Stimulated activated CD8-positive, alpha-beta memory T cell treated with anti-CD3 and anti-CD28 coated beads, Interleukin-2, amount 100 ng/mL, for 1 hour (primary cell): ENCODE measurements around the gene CNST.
A peak's percentile ranks its signal among the peaks of the same experiment; 100 is the strongest.

Experiments
- DNase-seq, 2 donors: peaks; one replicate each; pipeline ENCODE4 v3.0.0-alpha.2; 2020; ENCODE audit warnings: low read depth in 2 of 2

CNST gene, protein sequence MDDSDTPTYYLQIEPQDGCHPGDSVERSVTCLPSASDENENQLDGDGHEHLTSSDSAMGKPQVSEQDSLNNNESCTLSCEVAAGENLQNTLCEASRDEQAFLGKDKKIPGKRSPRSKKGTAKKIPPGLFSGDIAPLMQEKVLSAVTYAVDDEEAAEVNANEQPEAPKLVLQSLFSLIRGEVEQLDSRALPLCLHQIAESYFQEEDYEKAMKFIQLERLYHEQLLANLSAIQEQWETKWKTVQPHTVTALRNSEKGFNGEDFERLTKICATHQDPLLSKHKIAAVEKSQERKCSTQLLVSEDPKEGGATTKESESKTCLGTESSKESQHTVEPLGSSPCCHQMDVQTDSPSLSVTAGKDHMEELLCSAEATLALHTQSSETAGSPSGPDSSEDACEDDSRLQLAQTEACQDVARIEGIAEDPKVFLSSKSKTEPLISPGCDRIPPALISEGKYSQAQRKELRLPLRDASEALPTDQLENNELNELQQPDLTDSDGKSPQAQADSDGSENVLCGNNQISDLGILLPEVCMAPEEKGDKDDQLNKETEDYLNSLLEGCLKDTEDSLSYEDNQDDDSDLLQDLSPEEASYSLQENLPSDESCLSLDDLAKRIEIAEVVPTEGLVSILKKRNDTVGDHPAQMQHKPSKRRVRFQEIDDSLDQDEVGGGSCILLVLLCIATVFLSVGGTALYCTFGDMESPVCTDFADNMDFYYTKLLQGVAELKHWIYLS

DNA sequence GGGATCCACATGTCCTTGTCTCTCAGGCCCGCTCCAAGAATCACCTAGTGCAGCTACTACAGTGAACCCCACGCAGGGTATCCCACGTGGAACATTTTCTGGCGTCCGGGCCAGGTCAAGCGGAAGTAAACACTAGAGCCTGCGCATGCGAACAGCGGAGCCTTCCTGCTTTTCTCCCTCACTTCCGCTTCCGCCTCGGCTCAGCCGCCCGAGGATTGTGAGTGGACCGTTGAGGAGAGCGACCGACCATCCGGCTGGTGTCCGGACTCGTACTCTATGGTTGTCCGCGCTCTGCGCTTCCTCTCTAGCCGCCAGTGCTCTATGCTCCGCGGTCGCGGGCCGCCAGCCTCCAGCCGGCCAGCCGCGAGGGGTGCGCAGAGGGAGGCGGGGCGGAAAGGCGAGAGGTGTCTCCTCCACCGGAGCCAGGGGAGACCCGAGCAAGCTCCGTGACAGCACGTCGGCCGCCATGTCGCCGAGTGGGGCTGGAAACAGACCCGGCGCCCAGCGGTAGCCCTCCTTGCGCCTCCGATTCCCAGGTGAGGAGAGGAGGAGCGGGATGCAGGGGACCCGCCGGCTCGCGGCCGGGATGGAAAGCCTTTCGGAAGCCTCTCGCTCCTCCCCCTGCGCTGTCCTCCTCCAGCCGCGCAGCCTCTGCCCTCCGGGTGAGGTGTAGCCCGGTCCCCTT, at the start of gene CNST, which contains the start of gene TFB2M:
Gene CNST, plus strand, starts transcription at position 329 of the 685 bp plus-strand sequence. CDS start 25,107 bp downstream, outside the sequence.
Gene TFB2M, minus strand, starts transcription at position 134 of the 685 bp plus-strand sequence. Its CDS starts 123 bp downstream, at position 11.
- peak; percentile 80 to 82 for DNase-seq

DNA sequence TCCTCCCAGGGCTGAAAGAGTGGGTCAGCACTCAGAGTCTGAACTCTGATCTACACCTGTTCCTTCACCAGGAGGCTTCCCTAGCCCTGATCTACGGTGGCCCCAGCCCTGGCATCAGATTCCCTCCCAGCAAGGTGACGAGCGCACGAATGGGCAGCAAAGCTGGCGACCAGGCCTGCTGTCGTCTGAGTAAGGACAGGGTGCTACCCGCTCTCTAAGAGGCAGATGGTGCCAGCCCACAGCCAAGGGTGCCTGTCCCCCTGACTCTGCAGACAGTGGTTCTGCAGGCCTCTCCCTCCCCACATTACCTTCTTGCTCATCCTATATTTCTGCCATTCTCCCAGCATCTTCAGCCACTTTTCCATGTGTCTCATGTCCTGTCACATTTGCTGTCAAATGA, 48.9 kb upstream of the CNST start:
- DNase-seq: no peak

DNA sequence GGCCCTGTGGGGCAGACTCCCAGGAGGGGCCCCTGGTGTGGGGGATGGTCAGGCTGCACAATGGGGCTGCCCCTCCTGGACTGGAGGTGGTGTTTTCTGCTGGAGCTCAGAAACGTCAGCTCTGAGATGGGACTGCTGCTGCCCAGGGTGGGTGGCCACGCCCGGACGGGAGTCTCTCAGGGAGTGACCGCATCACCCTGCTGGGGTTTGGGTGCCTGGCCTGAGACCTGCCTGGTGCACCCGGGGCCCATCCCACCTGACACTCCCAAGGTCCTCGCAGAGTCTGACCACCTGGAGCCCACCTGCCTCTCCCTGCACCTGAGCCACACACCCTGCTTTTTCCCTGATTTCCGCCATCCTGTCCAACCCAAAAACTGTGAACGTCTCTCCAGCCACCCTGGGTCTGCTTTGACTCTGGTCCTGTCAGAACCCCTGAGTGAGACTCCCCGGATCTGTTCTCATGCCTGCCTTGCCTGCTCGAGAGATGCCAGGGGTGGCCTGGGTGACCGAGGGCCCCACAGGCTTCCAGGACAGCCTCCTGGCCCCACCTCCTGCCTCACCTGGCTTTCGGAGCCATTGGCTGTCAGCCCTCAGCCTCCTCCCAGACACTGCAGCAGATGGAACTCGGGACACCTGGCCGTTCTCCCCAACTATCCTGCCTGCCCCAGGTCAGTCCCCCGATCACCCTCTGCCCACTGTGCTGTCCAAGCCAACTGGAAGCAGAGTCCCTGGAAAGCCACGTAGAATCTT, 47.6 kb upstream of the CNST start:
- no peak for DNase-seq

DNA sequence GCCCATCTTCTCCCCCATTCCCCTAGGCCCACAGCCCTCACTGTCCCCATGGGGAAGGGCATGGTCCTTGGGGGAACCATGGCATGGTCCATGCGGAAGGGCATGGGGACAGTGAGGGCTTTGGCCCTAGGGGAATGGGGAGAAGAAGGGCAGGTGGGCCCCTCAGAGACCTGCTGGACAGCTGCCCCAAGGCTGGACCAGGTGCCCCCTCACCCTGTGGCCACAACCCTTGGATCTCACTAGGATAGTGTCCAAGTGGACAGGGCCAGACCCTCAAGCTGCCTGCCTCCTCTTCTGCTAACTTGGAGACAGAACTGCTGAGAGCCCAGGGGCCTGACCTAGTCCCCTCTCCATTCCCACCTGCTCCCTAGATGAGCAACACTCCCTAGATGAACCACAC, 46.7 kb upstream of the CNST start:
- DNase-seq: no peak

DNA sequence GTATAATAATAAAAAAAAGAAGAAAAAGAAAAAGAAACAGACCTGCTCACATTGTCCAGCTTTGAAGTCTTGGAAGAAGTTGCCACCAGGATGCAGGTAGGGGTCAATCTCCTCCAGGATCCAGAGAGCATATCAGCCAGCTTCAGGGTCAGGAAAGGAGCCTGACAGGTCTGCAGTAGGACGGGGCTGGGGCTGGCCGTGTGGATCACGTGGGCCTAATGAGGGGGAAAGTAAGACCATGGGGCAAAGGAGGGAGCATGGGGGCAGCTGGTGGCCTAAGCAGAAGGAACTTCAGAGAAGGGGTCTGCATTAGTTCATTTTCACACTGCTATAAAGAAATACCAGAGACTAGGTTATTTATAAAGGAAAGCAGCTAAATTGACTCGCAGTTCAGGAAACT, 39.9 kb upstream of the CNST start:
- no peak for DNase-seq

DNA sequence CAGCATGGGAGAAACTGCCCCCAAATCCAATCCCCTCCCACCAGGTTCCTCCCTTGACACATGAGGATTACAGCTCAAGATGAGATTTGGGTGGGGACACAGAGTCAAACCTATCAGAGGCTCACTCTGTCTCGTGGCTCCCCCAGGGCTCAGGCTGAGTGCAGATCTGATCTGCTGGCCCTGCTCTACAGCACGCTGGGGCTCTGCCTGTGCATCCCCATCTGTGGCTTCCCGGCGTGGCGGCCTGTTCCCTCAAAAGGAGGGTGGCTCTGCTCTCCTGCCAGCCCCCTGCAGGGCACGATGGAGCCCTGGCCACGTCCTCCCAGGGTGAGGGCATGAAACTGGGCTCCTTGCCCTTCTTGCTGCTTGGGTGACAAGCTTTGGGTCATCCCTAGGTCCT, 39.3 kb upstream of the CNST start:
- no peak for DNase-seq

DNA sequence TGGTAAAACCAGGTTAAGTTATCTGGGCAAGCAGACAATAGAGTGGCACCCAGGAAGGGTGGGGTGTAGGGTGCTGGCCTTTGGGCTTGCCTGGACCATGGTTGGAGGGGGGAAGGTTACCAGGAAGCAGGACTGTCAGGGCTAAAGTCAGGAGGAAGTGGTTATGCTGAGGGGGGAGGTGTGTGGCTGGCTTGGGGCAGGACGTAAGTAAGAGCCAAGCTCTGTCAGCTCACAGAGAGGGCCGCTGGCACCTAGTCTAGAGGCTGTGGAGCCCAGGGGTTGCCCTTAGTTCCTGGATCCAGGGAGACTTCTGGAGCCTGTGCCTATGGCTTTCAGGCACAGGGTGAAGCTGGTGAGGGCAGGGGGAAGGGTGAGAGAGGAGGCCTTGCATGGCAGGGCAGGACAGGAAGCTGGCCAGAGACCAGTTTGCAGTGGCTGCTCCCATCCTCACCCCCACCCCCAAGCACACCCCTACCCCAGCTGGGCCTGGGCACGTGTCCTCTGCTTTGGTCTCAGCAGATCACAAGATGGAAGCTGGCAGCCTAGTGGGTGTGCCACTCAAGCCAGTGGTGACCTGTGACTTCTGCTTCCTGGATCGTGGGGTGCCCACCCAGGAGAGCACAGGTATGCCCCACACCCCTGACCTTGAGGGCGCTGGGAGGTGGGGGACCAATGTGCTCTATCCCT, 38.7 kb upstream of the CNST start:
- no peak for DNase-seq

DNA sequence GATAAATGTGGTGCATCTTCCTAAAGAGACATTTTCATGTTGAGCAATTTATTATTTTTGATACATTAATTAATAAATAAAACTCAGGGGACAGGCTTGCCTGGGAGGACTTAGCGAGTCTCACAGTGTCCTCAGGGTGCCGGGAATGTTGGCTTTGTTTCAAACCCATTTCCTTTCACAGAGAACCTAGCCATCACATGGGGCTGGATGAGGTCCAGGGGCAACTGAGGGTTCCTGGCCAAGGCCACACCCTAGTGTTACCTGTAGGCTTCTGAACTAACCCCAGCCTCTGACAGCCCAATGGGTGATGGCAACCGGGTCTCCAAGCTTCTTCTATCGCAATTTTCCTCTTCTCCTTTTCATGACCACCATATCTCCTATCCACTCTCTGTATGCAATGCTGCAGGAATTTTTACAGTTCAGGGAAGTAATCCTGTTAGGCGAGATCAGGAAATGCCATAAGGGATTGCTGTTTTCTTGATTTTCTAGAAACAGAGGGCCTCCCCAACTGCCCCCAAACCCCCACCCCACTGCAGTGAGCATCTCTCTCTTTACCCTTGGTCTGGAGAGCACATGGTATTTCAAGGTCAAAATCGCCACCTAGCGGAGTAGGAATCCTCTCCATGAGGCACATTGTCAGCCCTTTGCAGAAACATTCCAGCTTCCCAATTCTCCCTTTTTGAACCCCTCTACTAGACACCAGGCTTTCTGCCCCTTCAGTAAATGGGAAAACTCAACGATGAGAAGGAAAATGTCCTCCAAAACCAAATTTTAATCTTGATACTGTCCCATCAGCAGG, 37.1 kb upstream of the CNST start:
- no peak for DNase-seq

DNA sequence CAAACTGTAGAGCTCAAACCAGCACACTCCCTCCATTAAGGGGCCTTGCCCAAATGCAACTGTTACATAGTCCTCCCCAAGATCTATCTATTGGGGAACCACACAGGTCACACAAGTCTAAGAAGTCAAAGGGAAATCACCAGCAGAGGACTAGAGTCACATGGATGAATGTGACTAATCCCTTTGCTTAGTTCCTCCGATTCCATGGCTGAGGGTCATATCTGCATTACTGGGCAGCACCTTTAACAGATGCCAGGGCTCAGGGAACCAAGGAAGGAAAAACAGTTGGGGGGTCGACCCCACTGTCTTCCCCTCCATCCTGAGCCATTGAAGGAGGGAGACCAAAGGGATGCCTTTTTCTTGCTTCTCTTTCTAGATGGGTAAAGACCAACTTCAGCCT, 35.8 kb upstream of the CNST start:
- no peak for DNase-seq

DNA sequence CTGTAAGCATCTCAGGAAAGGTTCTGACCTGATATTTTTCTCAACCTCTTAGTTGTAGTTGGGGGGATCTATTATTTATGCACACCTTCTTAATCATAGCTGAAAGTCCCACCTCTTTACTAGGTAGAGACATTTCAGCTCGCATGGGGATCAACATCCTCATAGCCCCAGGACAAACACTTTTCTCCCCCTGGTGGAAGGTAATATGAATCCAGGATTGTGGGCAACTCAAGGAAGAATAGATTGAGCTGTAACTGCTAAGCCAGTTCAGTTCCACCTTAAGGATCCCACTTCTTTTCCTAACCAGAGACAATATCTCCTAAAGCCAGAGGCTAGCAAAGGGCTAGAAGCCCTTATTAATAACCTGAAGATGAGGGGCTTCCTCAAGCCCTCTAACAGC, 33.7 kb upstream of the CNST start:
- DNase-seq: no peak

DNA sequence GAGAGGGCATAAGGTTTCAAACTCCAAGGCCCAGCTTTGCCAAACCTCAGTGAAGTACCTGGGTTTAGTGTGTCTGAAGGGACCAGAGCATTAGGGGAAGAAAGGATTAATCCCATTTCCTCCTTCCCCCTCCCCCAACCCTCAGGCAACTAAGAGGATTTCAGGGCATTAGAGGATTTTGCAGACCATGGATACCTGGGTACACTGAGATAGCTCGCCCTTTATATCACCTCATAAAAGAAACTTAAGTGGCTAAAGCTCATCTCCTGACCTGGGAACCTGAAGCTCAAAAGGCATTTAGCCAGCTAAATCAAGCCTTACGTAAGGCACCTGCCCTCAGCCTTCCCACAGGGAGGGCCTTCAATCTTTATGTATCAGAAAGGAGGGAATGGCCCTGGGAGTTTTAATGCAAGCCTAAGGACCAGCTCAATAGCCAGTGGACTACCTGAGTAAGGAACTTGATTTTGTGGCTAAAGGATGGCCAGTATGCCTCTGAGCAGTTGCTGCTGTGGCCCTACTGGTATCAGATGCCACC, 32.8 kb upstream of the CNST start:
- no peak for DNase-seq

DNA sequence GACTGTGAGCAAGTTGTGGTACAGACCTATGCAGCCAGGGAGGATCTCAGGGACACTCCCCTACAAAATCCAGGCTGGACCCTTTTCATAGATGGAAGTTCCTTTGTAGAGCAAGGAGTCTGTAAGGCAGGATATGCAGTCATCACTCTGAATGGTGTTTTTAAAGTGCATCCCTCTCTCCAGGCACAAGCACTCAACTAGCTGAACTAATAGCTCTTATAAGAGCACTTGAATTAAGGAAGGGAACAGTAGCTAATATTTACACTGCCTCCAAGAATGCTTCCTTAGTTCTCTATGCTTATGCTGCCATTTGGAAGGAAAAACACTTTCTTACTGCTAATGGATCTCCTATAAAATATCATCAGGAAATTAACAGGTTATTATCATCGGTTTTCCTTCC, 32.1 kb upstream of the CNST start:
- no peak for DNase-seq

DNA sequence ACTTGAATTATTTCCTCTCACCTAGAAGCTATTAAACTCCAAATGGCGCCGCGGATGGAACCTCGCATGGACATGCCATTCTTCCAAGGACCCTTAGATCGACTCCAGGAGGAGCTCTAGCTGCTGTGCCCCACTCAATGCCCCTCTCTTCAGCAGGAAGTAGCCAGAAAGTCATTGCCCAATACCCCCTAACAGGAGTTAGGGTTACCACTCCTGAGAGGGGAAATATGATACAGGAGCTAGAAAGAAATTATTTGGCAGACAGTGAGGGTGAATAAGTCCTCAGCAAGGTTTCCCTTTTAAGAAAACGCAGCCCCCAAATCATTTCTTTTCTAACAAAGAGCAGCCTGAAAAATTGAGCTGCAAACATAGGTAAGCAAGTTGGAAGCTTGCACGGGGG, 28.8 kb upstream of the CNST start:
- no peak for DNase-seq

DNA sequence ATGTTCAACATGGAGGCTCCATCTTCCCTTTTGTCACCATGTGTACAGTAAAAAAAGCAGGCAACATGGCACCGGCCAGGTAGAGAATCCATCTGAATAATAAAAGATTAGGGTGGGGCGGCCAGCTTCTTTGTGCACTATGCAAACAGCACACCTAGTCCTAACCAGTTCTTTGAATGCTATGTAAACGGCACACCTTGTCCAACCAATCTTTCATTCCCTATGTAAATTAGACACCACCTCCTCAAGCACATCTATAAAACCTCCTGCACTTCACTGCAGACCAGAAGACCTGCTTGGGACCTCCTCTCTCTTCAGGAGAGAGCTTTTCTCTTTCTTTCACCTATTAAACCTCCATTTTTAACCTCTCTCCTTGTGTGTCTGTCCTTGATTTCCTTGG, 28.4 kb upstream of the CNST start:
- no peak for DNase-seq

DNA sequence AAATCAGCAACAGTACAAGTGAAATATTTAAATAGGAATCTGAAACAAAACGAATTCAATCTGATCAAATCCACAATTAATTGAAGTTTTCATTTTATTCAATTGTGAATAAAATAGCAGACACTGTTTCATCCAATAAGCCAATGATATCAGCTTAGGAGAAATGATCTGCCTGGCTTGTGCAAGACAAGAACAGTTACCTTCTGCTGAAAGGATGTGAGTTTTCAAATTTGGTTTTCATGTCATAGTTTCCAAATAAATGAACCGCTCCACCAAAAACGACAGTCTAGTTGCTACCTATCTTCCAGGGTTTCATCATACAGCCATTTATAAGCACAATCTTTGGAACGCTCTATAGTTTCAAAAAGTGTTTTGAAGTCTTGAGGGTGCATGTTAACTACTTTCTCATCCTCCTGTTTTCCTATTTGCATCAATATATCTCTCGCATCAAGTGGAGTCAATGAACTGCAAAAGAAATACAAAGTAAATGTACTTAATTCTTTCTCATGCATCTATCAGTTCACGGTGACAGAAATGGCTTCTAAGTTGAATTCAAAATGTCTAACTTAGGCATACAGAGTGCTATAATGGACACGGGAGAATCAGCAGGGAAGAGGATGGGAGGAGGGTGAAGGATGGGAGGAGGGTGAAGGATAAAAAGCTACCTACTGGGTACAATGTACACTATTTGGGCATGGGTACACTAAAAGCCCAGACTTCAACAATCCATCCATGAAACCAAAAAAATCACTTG, 25.3 kb upstream of the CNST start:
- DNase-seq: no peak

DNA sequence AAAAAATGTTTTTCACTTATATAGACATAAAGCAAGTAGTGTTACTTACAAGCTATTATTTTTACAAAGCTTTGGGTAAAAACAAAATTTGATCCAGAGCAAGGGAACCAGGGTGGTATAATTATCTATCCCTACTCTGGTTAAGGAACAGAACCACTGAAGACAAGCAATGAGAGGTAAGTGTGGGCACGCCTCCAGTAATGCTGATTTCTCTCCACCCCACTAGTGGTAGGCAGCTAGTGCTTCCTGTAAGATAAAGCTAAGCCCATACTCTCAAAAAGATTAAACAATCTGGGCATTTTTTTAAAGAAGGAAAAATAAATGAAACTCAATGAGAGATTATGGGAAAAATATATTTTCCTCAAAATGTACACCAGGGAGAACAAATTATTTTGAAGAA, 22.3 kb upstream of the CNST start:
- DNase-seq: no peak

DNA sequence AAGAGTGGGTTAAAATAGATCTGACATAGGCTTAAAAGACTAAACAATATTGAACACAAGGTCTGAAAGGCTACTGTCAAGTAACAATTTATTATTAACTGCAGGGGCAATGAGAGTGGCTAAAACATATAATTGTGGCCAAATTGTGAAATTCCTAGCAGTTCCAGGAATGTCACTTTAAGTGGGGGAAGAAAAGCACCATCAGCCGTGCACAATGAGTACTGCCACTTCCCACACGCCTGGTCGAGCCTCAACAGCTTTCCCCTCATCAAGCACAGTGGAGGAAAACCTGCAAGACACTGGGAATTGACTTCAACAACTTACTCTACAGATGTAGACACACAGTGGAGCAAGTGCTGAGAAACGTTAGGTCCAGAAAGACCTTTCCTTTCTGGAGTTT, 16.6 kb upstream of the CNST start:
- DNase-seq: no peak

DNA sequence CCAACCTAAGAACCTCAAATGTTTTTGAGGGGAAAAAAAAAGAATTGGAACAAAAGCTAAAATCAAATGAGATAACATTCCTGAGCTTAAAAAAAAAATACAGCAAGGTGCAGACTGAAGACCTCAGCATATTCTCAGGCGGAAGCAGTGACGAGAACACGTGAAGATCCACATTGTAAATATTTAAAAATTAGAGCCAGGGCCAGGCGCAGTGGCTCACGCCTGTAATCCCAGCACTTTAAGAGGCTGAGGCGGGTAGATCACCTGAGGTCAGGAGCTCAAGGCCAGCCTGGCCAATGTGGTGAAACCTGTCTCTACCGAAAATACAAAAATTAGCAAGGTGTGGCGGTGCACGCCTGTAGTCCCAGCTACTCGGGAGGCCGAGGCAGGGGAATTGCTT, 15.9 kb upstream of the CNST start:
- no peak for DNase-seq

DNA sequence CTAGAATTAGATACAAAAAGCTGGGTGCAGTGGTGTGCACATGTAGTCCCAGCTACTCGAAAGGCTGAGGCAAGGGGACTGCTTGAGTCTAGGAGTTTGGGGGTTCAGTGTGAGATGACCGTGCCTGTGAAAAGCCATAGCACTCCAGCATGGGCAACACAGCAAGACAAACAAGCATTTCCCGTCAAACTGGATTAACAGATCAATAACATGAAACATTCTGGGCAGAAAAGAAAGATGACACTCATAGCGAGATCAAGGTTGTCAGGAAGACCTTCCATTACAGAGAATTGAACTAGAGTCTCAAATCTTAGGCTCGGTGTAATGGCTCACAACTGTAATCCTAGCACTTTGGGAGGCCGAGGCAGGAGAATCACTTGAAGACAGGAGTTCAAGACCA, 14.1 kb upstream of the CNST start:
- DNase-seq: no peak
